HG03066 (cell line): ENCODE measurements around the gene CD2BP2.
A peak's percentile ranks its signal among the peaks of the same experiment; 100 is the strongest.

Experiments
- ATAC-seq: cut with Tn5 transposase; IDR thresholded peaks from one replicate; pipeline ENCODE4 v1.9.1; 2021; ENCODE audit warnings: low read depth; ENCODE audit not compliant: unreplicated experiment

Gene CD2BP2

GRCh38 chr16:30365200-30365599 lies 10.1 kb upstream of the CD2BP2 start:
- ATAC-seq, result no peak

GRCh38 chr16:30361180-30361579 lies 6.1 kb upstream of the CD2BP2 start:
- no peak for ATAC-seq

GRCh38 chr16:30359871-30360170 lies 4.7 kb upstream of the CD2BP2 start:
- ATAC-seq, result no peak

- no peak for ATAC-seq
These were observed 4.1 kb upstream of the CD2BP2 start for GRCh38 chr16:30358990-30359870.

- ATAC-seq, result no peak
These were observed 3.4 kb upstream of the CD2BP2 start for GRCh38 chr16:30358577-30358936.

GRCh38 chr16:30357715-30358576 lies 2.8 kb upstream of the CD2BP2 start:
- ATAC-seq, result no peak

- ATAC-seq, result no peak
These were observed 2.1 kb upstream of the CD2BP2 start for GRCh38 chr16:30357085-30357714.

- ATAC-seq, result no peak
These were observed 1.4 kb upstream of the CD2BP2 start for GRCh38 chr16:30356401-30357084.

- ATAC-seq, result no peak
These were observed 823 bp upstream of the CD2BP2 start for GRCh38 chr16:30355954-30356308.

- ATAC-seq, result peak; percentile 8
These were observed 525 bp downstream of the CD2BP2 start for GRCh38 chr16:30354423-30355143.

- no peak for ATAC-seq
These were observed 1.5 kb downstream of the CD2BP2 start for GRCh38 chr16:30353438-30354129.

GRCh38 chr16:30352488-30353401 lies 2.4 kb downstream of the CD2BP2 start:
- no peak for ATAC-seq

- no peak for ATAC-seq
These were observed 3.3 kb downstream of the CD2BP2 start for GRCh38 chr16:30351586-30352419.

GRCh38 chr16:30351001-30351441 lies 4.1 kb downstream of the CD2BP2 start:
- ATAC-seq, result no peak

GRCh38 chr16:30350134-30350871 lies 4.8 kb downstream of the CD2BP2 start:
- peak; percentile 53 for ATAC-seq

- peak; percentile 46 for ATAC-seq
These were observed 5.4 kb downstream of the CD2BP2 start for GRCh38 chr16:30349675-30350074.

GRCh38 chr16:30348929-30349328 lies 6.2 kb downstream of the CD2BP2 start:
- no peak for ATAC-seq
